Epithelial cell of esophagus (primary cell): ENCODE measurements around the gene CALHM6.

ENCODE experiments used
- DNase-seq: peaks from one replicate; pipeline ENCODE4 v3.0.0; 2010; ENCODE audit warnings: low read depth
- H3K4me3 ChIP-seq: 2 replicates; pipeline ENCODE4 v1.5.1; 2011; ENCODE audit warnings: mild to moderate bottlenecking, low read length, control low read depth
- TF ChIP-seq, protein P1 (sequence below): IDR thresholded peaks from 2 replicates; pipeline ENCODE4 v1.5.1; 2011; ENCODE audit warnings: low read depth, mild to moderate bottlenecking, low read length, control low read depth, inconsistent platforms; ENCODE audit not compliant: insufficient read depth; ENCODE audit errors: missing control alignments

CALHM6 gene

DNA sequence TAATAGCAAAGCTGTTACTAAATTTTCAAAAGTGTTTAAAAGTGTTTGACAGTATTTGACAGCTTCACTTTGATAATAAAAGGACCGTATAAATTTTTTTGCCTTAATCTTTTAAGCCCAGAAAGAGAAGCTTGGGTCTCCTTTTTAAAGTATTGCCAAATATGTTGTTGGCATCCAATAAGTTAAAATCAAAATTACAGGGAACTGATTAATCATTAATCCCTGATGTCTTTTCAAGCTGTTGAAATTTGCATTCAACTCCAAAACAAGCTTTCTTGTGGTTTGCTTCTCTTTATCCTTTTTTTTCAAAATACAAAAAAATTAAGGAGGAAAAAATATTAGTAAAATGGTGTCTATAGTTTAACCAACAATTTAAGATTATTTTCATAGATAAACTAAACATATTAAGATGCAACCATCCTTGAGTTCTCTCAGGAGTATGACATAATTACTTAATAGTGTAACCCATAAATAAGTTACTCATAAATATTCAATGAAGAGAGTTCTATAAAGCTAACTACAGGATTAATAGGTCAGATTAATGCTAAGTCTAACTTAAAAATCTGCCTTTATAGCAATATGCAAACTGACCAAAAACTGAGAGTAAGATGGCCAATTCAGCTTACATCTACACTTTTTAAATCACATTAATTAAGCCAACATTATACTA lies 27.0 kb upstream of the CALHM6 start:
- H3K4me3 ChIP-seq: no peak overlapping the region
- no peak for DNase-seq
- TF ChIP-seq, protein P1, sequence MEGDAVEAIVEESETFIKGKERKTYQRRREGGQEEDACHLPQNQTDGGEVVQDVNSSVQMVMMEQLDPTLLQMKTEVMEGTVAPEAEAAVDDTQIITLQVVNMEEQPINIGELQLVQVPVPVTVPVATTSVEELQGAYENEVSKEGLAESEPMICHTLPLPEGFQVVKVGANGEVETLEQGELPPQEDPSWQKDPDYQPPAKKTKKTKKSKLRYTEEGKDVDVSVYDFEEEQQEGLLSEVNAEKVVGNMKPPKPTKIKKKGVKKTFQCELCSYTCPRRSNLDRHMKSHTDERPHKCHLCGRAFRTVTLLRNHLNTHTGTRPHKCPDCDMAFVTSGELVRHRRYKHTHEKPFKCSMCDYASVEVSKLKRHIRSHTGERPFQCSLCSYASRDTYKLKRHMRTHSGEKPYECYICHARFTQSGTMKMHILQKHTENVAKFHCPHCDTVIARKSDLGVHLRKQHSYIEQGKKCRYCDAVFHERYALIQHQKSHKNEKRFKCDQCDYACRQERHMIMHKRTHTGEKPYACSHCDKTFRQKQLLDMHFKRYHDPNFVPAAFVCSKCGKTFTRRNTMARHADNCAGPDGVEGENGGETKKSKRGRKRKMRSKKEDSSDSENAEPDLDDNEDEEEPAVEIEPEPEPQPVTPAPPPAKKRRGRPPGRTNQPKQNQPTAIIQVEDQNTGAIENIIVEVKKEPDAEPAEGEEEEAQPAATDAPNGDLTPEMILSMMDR: no peak

GRCh38 chr6:116436586-116436985 lies 24.6 kb upstream of the CALHM6 start:
- no peak overlapping the region for H3K4me3 ChIP-seq
- DNase-seq: no peak
- TF ChIP-seq, protein P1: no peak

- no peak for DNase-seq
- TF ChIP-seq, protein P1: no peak
- no peak overlapping the region for H3K4me3 ChIP-seq
Measured at GRCh38 chr6:116437656-116438055, 23.5 kb upstream of the CALHM6 start.

GRCh38 chr6:116438590-116439448 lies 22.4 kb upstream of the CALHM6 start:
- DNase-seq: no peak
- TF ChIP-seq, protein P1: no peak
- H3K4me3 ChIP-seq: no peak overlapping the region

- H3K4me3 ChIP-seq: no peak overlapping the region
- TF ChIP-seq, protein P1: no peak
- DNase-seq: no peak
Measured at GRCh38 chr6:116439522-116440051, 21.6 kb upstream of the CALHM6 start.

GRCh38 chr6:116443105-116443504 lies 18.1 kb upstream of the CALHM6 start:
- H3K4me3 ChIP-seq: no peak overlapping the region
- TF ChIP-seq, protein P1: no peak
- no peak for DNase-seq
